GM21528 (cell line): ENCODE data around the gene C8G.

Experiments used
- ATAC-seq: cut with Tn5 transposase; IDR thresholded peaks from one replicate; pipeline ENCODE4 v1.9.1; 2021; ENCODE audit warnings: mild to moderate bottlenecking, moderate library complexity; ENCODE audit not compliant: unreplicated experiment, low FRiP score

C8G gene

DNA sequence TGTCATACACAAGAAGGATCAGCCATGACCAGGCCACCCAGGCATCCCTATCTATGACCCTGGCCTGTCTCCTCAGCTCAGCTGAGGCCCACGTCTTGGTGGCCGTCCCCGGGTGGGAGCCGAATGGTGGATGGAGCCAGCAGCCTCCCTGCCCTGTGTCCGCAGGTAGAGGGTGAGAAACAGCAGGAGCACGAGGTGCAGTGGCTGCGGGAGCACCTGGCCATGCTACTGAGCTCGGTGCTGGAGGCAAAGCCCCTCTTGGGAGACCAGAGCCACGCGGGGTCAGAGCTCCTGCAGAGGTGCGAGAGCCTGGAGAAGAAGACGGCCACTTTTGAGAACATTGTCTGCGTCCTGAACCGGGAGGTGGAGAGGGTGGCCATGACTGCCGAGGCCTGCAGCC lies 25.0 kb upstream of the C8G start:
- ATAC-seq = no peak

DNA sequence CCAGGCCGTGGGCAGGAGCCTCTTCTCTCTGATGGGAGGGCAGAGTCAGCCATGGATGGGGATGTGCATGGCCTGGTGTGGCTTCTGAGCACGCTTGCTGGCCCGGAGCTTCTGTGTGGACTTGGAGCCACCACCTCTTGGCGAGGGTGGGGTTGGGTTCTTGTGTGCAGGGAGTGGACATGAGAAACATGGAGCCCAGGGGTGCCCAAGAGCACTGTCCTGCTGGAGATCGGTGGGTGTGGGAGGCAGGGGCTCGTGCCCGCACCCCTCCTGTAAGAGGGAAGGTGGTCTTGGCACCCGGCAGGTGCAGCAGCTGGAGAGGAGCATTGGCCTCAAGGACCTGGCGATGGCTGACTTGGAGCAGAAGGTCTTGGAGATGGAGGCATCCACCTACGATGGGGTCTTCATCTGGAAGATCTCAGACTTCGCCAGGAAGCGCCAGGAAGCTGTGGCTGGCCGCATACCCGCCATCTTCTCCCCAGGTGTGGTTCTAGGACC lies 24.3 kb upstream of the C8G start:
- ATAC-seq = no peak

DNA sequence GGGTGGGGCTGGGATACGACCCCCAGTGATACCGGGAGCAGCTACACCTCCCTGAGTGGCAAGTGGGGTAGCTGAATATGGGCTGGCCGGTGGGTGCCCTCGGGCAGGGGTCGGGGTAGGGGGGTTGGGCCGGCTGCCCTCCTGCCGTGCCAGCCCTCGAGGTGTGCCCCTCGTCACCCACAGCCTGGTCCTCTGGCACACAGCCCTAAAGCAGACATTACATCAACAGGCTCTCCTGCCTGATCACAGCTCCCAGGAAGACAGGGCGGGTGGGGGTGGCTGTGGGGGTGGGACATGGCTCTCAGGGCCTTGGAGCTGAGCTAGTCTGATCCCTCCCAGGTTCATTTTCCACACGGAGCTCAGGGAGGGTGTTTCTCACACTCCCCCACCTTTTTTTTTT lies 23.7 kb upstream of the C8G start:
- no peak for ATAC-seq

DNA sequence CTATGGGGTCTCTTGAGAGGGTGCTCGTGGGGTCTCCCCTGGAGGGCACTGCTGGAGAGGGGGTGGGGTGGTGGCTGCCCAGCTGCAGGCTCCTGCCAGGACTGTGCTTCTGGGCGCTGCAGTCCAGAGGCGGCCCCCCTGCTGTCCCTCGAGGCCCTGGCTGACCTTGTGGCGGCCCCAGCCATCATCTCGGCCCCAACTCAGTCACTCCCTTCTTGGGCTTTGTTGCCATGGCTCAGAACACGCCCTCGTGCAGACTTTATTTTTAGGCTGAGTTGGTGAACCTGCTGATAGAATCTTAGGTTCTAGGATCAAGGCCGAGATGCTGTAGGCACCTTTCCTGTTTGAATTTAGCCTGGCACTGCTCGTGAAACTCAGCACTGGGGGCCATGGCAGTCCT lies 23.3 kb upstream of the C8G start:
- ATAC-seq = no peak

DNA sequence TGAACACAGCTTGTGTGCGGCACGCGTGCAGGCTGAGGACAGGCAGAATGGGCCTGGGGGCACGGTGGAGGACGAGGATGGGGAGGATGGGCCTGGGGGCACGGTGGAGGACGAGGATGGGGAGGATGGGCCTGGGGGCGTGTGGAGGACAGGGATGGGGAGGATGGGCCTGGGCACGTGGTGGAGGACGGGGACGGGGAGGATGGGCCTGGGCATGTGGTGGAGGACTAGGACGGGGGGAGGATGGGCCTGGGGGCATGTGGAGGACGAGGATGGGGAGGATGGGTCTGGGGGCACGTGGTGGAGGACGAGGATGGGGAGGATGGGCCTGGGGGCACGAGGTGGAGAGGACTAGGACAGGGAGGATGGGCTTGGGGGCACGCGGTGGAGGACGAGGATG lies 22.5 kb upstream of the C8G start:
- no peak for ATAC-seq

DNA sequence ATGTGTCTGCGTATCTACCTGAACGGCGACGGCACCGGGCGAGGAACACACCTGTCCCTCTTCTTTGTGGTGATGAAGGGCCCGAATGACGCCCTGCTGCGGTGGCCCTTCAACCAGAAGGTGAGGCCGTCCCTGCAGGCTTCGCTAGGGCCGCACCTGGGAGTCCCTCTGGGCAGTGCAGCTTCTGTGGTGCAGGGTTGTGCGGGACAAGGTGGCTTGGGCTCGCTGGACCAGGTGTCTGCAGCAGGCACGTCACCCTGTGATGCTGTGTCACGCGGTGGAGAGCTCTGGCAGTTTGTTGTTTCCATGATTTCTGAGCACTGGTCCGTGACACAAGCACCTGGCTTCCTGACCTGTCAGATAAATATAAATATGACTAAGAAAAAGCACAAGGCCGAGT lies 21.2 kb upstream of the C8G start:
- no peak for ATAC-seq

DNA sequence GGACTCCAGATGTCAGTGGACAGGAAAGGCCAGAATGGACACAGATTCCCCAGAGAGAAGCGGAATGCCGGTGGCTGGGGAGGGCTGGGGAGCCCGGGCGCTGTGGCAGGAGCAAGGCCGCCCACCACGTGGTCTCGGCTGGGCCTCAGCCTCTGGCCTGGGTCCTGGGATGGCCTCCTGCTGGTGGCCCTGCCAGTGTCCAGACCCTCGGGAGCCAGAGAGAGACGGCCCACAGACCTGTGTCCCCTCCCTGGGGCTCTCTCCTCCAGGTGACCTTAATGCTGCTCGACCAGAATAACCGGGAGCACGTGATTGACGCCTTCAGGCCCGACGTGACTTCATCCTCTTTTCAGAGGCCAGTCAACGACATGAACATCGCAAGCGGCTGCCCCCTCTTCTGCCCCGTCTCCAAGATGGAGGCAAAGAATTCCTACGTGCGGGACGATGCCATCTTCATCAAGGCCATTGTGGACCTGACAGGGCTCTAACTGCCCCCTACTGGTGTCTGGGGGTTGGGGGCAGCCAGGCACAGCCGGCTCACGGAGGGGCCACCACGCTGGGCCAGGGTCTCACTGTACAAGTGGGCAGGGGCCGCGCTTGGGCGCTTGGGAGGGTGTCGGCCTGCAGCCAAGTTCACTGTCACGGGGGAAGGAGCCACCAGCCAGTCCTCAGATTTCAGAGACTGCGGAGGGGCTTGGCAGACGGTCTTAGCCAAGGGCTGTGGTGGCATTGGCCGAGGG lies 19.5 kb upstream of the C8G start:
- ATAC-seq = no peak

DNA sequence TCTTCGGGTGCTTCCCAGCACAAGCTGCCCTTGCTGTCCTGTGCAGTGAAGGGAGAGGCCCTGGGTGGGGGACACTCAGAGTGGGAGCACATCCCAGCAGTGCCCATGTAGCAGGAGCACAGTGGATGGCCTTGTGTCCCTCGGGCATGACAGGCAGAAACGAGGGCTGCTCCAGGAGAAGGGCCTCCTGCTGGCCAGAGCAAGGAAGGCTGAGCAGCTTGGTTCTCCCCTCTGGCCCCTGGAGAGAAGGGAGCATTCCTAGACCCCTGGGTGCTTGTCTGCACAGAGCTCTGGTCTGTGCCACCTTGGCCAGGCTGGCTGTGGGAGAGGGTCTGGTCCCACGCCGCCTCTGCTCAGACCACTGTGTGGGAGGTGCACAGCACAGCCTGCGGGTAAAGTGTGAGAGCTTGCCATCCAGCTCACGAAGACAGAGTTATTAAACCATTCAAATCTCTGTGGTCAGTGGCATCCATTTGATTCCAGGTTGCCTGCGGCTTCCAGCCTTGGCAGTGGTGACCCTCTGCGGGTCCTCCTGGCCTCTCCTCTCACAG lies 18.8 kb upstream of the C8G start:
- no peak for ATAC-seq

DNA sequence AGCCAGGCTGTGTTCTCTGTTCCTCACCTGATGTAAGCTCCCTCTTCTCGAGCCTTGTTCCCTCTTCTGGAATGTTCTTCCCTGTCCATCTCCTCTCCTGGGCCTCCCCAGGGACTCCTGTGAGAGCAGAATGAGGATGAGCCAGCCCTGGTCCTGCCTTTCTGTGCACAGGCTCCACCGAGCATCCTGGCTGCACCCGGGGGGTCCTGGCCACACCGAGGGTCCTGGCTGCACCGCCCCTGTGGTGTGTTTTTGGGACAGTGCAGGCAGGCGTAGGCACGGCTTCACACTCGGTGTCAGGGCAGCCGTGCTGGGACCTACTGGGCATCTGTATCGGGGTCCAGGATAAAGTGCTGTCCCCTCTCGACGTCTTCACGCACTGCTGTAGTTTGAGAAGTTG lies 18.3 kb upstream of the C8G start:
- no peak for ATAC-seq

DNA sequence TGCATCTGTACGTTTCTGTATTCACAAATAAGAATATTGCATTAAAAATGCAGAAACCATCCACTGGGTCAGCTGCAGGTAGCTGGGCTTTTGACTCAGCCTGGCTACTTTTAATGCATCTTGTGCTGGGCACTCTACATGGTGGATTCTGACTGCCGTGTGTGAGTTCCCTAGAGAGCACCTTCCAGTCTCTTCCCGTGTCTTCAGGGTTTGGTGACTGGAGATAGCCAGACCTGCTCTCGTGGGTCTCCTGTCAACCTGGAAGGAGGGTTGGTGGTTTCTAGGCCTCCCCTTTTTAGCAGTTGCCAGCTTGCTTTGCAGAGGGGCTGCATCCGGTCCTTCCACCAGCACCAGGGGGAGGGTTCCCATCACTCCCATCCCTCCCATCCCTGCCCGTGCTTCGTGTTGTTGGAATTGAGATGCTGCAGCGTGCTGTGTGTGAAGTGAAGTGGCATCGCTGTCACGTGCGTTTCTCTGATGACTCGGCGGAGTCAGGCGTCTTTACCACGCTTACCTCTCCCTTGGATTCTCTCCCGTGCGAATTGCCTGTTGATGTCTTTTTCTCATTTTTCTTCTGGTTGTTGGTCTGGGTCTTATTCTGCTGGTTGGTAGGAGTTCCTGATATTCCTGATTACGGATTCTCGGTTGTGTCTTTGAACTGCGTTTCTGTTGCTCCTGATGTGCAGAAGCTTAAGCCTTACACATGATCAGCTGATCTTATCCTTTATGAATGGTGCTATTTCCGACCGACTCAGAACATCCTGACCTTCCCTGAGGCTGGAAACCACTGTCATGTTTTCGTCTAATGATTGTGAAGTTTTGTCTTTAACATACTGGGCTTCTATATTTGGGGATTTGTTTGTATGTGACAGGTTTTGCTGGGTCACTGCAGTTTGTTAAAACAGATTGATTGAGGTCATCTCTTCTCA lies 17.4 kb upstream of the C8G start:
- ATAC-seq = no peak

DNA sequence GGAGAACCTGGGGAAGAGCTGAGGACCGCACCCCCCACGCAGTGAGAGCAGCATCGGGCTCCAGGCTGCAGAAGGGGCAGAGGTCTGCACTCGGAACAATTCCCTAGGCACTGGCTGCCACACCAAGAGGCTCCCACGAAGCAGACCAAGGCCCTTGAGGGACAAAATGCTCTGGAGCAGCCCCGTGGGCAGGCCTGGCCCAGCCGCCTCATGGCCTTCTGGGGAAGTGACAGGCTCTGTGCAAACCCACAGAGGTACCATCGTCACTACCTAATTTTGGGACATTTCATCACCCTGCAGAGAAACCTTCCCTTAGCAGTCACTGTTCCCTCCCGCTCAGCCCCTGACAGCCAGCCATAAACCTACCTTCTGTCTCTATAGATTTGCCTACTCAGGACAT lies 16.5 kb upstream of the C8G start:
- no peak for ATAC-seq

DNA sequence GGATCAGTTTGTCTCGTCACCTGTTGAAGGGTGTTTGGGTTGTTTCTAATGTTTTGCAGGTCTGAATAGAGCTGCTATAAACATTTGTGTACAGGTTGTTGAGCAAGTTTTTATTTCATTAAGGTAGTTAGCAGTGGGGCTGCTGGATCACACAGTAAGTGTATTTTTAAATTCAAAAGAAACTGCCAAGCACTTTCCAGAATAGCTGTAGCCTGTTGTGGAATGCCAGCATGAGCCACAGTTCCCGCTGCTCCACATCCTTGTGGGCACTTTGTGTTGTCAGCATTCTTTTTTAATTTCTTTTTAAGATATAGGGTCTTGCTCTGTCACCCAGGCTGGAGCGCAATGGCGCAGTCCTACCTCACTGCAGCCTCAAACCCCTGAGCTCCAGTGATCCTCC lies 15.0 kb upstream of the C8G start:
- ATAC-seq = no peak

DNA sequence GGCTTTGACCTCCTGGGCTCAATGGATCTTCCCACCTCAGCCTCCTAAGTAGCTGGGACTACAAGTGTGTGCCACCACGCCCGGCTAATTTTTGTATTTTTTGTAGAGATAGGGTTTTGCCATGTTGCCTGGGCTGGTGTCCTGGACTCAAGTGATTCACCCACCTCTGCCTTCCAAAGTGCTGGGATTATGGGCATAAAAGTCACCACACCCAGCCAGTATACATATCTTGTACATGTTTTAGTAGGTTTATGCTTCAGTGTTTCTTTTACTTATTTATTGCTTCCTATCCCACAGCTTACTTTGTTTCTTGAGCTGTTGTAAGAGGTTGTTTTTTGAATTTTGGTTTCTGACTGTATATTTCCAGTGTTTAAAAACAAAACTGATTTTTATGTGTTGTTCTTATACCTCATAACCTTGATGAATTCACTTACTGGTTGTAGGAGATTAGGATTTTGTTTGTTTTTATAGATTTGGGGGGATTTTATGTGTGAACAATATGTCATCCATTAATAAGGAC lies 13.4 kb upstream of the C8G start:
- no peak for ATAC-seq

DNA sequence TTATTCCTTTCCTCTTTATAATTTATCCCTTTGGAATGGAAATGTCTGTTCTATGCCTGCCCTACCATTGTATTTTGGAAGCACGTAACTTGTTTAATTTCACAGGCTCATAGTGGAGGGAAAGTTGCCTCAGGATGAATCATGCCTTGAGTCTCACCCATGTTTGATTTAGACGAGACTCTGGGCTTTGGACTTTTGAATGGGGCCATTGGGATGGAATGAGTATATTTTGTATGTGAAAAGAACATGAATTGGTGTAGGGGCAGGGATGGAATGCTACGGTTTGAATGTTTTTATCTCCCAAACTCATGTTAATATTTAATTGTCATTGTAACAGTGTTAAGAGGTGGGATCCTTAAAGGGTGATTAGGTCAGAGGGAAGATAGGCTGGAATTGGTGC lies 10.8 kb upstream of the C8G start:
- no peak for ATAC-seq

DNA sequence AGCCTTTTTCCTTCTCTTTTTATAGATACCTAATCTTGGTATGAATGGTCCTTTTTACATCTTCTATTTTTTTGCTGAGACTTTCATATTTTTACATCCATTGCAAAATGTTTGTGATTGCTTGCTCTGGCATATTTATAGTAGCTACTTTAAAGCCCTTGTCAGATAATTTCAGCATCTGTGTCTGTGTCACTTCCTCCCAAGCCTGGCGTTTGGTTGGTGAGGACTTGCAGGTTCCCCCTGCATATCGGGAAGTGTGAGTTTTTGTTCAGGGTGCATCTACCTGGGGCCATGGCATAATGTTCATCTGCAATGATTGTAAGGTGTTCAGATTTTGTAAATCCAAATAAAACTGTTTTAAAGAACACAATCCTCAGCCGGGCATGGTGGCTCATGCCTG lies 9.4 kb upstream of the C8G start:
- ATAC-seq = no peak

DNA sequence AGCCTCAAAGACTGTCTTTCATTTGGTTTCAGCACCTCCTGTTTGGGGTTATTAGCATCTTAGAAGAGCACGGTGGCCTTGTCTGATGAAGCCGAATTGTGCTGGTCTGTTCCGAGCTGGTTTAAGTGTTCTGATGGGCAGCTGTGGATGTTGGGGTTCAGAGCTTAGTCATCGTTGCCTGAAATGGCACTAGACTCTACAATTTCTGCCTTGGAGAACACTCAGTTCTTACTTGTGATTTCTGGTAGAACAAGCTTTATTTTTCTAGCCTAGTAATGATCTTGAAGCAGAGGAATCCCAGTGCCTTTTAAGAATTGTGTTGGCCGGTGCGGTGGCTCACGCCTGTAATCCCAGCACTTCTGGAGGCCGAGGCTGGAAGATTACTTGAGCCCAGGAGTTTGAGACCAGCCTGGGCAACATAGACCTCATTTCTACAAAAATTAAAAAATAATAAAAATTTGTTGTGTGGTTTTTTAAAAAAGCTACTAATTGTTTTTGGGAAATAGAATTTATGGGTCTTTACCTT lies 8.3 kb upstream of the C8G start:
- ATAC-seq = no peak

DNA sequence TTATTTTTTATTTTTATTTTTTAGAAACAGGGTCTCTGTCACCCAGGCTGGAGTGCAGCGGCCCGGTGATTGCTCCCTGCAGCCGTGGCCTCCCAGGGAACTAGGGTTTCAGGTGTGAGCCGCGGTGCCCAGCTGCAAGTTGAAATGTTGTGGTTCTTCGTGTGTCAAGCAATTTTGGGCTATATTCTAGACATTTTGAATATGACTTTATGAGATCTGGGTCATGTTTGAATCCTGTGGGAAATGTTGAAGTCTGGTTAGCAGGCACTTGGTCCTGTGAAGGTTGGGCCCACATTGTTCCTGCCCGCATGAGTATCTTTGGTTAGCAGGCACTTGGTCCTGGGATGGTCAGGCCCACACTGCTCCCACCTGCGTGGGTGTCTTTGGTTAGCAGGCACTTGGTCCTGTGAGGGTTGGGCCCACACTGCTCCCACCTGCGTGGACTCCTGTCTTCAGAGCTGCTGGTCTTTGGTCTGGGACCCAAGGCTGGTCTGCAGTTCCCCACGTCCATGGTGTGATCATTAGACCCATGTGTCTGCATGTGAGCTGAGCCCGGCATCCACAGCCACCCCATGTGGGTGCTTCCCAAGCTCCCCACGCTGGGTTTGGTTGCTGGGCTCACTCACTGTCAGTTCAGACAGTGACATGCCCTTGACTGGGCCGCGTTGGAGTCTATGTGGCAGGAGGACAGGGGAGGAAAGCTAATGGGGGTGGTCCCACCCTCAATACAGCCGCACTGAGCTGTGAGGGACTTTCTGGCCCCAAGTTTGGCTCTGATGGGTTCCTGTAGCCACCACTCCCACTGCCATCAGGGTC lies 7.6 kb upstream of the C8G start:
- ATAC-seq = no peak

DNA sequence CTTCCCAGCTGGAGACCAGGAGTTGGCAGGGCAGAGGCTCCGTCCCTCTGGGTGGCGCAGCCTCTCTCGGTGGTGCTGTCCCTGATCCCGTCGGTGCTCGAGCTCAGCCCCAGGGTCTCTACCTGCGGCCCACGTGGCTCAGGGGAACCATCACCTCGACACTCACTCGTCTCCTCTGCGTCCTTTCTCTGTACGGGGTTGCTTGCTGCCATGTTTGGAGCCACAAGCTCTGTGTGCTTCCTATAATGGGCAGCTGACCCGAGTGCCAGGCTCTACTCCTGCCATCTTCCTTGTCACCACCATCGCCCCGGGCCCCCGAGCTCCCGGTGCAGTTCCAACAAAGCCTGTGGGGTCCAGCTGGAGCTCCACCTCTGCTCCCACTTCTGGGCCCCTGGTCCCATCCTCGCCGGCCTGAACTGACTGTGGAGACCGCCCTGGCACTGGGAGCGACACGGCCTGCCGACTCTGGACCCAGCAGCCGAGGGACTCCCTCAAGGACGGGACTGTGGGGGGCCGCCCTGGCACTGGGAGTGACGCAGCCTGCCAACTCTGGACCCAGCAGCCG lies 5.5 kb upstream of the C8G start:
- no peak for ATAC-seq

DNA sequence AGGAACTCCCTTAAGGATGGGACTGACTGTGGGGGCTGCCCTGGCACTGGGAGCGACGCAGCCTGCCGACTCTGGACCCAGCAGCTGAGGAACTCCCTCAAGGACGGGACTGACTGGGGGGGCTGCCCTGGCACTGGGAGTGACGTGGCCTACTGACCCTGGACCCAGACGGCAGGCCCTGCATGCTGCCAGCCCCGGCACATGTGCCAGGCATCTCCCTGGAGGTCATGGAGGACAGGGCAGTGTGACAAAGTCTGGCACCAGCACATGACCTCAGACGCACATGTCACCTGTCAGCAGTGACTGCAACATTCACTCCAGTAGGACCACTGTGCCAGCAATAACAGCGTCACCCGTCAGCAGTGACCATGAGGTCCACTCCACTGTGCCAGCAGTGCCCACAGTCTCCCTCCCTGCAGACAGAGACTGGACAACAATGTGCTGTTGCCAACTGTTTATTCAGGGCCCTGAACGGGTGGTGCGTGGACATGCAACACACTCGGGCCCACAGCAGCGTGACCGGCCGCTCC lies 5.0 kb upstream of the C8G start:
- ATAC-seq = no peak
